ENCODE measurements around the gene LRRC4B. TPM values are rescaled to one million over a fixed set of nuclear protein-coding genes. Genes with fewer than 3 reads are reported as not detected.

Gene LRRC4B
- total RNA-seq, 4 donors from 2014 or later = 0.23 to 1.8 (median 0.35) TPM

DNA sequence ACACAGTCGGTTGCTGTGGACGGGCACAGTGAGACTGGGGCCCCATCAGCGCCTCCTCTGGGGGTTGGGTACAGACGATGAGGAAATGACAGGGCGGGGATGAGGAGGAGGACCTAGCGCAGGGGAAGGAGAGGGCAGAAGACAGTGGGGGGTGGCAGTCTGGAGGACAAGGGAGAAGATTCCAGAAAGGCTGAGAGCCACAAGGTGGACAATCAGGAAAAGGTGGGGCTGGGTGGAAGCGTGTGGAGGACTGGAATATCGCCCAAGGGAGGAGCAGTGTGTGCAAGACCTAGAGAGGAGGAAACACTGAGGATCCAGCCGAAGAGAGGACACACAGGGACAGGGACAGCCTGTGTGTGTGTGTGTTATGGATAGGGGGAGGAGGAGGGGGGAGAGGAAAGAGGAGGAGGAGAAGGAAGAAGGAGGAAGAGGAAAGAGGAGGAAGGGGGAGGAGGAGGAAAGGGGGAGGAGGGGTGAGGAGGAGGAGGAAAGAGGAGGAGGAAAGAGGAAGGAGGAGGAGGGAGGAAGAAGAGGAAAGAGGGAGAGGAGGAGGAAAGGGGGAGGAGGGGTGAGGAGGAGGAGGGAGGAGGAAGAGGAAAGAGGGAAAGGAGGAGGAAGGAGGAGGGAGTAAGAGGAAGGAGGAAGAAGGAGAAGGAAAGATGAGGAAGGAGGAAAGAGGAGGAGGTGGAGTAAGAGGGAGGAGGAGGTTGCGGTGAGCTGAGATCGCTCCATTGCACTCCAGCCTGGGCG, 75.8 kb downstream of the LRRC4B start:
- no peak for DNase-seq (ENCODE audit: low spot score in 2 of 2)
- 11 to 21% methylated on average over 10 to 12 of the region's 12 CpGs for WGBS, 2 donors
- no peak for TF ChIP-seq POLR2A (IDR thresholded peaks at IDR 0.05)
- TF ChIP-seq, protein P1, sequence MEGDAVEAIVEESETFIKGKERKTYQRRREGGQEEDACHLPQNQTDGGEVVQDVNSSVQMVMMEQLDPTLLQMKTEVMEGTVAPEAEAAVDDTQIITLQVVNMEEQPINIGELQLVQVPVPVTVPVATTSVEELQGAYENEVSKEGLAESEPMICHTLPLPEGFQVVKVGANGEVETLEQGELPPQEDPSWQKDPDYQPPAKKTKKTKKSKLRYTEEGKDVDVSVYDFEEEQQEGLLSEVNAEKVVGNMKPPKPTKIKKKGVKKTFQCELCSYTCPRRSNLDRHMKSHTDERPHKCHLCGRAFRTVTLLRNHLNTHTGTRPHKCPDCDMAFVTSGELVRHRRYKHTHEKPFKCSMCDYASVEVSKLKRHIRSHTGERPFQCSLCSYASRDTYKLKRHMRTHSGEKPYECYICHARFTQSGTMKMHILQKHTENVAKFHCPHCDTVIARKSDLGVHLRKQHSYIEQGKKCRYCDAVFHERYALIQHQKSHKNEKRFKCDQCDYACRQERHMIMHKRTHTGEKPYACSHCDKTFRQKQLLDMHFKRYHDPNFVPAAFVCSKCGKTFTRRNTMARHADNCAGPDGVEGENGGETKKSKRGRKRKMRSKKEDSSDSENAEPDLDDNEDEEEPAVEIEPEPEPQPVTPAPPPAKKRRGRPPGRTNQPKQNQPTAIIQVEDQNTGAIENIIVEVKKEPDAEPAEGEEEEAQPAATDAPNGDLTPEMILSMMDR (IDR thresholded peaks at IDR 0.05) = no peak
- H3K4me3 ChIP-seq (ENCODE audit: low read depth, poor library complexity, severe bottlenecking) = no peak overlapping the region
- intact Hi-C loops (cut with DNase I; ENCODE audit: low total_unique reads) = no loop called here

DNA sequence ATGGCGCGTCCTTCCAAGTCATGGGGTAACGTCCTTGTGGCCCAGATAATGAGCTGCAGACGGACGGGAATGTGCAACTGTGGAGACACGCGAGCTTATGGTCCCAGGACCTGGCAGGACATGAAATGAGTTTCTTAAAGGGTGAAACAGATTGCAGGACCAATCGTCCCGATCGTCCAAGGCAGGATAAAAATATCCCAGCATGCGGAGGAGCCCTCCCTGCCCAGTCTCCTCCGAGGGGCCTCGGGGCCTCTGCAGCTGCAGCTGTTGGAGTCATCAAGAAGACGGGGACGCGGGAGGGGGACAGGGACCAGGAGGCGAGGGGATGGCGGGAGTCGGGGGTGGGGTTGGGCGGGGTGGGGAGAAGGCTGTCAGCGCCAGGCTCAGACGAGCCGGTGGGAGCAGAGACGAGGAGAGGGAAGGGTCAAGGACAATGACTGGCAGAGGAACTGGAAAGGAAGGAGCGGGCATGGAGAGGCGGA, 77.2 kb downstream of the LRRC4B start:
- intact Hi-C loops (cut with DNase I; ENCODE audit: low total_unique reads) = no loop called here
- DNase-seq (ENCODE audit: low spot score in 2 of 2) = no peak
- 23 to 27% methylated on average over 26 of the region's 26 CpGs for whole genome bisulfite sequencing, 2 donors

DNA sequence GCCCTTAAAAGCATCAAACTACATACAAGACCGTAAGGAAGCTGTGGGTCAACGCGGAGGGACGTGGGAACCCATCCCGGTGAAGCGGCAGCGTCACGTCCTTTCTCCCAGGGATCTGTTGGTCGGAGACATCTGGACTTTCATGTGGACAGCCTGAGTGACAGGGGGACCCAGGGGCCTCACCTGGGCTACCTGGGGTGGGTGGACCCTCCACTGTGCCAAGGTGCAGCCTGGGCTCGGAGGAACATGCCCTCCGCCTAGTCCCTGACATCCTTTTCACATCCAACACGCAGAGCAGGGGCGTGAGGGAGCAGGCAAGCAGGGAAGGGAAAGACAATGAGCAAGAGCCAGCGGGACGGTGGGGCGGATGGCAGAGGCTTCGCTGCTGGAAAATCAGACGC, 77.8 kb downstream of the LRRC4B start:
- no peak overlapping the region for H3K4me3 ChIP-seq (ENCODE audit: low read depth, poor library complexity, severe bottlenecking)
- no peak for DNase-seq (ENCODE audit: low spot score in 2 of 2)
- WGBS, 2 donors = 93 to 95% methylated on average over 17 to 18 of the region's 18 CpGs
- intact Hi-C loops (cut with DNase I; ENCODE audit: low total_unique reads) = no loop called here
- TF ChIP-seq POLR2A (IDR thresholded peaks at IDR 0.05) = no peak
- TF ChIP-seq, protein P1 (IDR thresholded peaks at IDR 0.05) = no peak

More for the DNA sequence above, 77.2 kb downstream of the LRRC4B start:
- TF ChIP-seq, protein P1 (IDR thresholded peaks at IDR 0.05) = no peak
- H3K4me3 ChIP-seq (ENCODE audit: low read depth, poor library complexity, severe bottlenecking) = no peak overlapping the region

DNA sequence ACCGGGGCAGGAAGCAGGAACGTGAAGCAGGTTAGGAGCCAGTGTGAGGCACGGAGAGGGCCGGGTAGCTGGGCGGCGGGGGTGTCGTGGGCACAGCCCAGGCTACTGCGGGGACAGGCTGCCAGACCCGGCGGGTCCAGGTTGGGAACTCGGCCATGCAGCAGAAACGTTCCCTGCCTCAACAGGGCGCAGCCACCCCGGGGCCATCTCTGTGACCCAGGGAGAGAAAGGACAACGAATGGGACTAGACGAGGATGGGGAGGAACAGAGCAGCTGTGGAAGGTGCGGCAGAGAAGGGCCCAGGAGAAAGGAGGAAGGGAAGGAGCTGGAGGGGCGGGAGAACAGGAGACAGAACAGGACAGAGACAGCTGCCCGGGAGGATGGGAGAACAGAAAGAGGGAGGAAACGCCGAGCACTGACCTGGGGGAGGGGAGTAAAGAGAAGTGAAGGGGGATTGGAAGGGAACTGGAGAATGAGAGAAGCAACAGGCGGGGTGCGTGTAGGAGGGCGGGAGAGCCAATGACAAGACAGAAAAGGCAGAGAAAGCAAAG, 78.7 kb downstream of the LRRC4B start:
- 42 to 44% methylated on average over 24 of the region's 24 CpGs for WGBS, 2 donors
- H3K4me3 ChIP-seq (ENCODE audit: low read depth, poor library complexity, severe bottlenecking) = no peak overlapping the region
- intact Hi-C loops (cut with DNase I; ENCODE audit: low total_unique reads) = no loop called here

DNA sequence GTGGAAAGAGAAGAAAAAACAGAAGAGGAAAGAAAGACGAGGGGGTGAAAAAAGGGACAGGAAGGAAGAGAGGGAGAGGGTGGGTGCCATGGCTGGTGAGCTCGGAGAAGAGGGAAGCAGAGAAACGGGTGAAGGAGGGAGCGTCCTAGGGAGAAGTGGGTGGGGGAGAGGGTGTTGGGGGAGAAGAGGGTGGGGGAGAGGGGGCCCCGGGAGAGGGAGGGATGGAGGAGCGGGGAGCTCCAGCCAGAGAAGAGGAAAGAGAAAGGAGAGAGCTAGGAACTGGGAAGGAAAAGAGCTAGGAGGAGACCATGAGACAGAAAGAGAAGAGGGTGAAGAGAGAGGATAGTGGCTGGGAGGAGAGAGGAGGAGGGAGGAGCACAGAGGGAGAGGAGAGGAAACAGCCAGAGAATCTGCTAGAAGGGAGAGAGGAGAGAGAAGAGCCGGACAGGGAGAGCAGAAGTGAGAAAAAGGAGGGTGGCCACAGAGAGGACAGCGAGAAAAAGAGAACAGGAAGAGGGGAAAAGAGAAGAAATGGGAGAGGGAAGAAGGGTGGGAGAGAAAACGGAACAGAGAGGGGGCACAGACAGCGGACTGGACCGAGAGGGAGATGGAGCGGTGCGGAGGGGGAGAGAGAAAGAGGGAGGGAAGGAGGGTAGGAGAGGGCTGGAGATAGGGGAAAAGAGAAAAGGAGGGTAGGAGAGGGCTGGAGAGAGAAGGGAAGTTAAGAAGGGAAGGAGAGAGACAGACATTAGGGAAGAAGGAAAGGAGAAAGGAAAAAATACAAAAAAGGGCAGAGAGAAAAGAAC, 79.6 kb downstream of the LRRC4B start:
- no peak for DNase-seq (ENCODE audit: low spot score in 2 of 2)
- no peak for TF ChIP-seq POLR2A (IDR thresholded peaks at IDR 0.05)
- TF ChIP-seq, protein P1 (IDR thresholded peaks at IDR 0.05) = no peak
- no peak overlapping the region for H3K4me3 ChIP-seq (ENCODE audit: low read depth, poor library complexity, severe bottlenecking)
- intact Hi-C loops (cut with DNase I; ENCODE audit: low total_unique reads) = no loop called here
- WGBS, 2 donors = 27 to 30% methylated on average over 13 of the region's 13 CpGs

More for the DNA sequence above, 78.7 kb downstream of the LRRC4B start:
- DNase-seq (ENCODE audit: low spot score in 2 of 2) = no peak
- TF ChIP-seq, protein P1 (IDR thresholded peaks at IDR 0.05) = no peak
- TF ChIP-seq POLR2A (IDR thresholded peaks at IDR 0.05) = no peak

Measured in lower leg skin (tissue), 4 donors.